A549 (cell line): ENCODE data around the gene CCDC137. TPM values are rescaled to one million over a fixed set of nuclear protein-coding genes. Genes with fewer than 3 reads are reported as not detected.

Source experiments
- ATAC-seq, 2 experiments: fragments of 200-7000 bp in 1 of 2; fragments of >200 bp in 1 of 2; cut with Nextera tagmentation in 1 of 2; cut with Tn5 transposase in 1 of 2; 3 replicates each; pipeline versions ENCODE4 v1.8.0 to v1.9.1; 2018 to 2020; ENCODE audit warnings: mild to moderate bottlenecking in 1 of 2, moderate library complexity in 1 of 2
- CTCF ChIA-PET: fragments of 300-600 bp; sonication (Branson Sonifier 250); formaldehyde crosslinking; extraction: SDS; loops from one replicate; lab custom pipeline; 2021; ENCODE audit warnings: antibody characterized with exemption, inconsistent platforms; lab: Yijun Ruan, JAX
- POLR2A ChIA-PET: fragments of 350-600 bp; formaldehyde crosslinking; extraction: SDS; loops from one replicate; lab custom pipeline; 2021; ENCODE audit warnings: antibody characterized with exemption, inconsistent platforms; lab: Yijun Ruan, JAX
- DNase-seq, 2 experiments: peaks; one replicate each; pipeline versions ENCODE4 v3.0.0 to v3.0.0-alpha.2; 2011 to 2016; ENCODE audit warnings: low read depth in 1 of 2, low spot score in 1 of 2
- FAIRE-seq: peaks from 2 replicates; lab custom pipeline; 2011; peaks lifted over from hg19 to GRCh38; lab: Jason Lieb, UNC
- H3K27ac ChIP-seq, 2 experiments: fragments of >200 bp; sonication (Bioruptor Twin); formaldehyde crosslinking; 3 replicates each; pipeline ENCODE4 v1.5.1; 2016 to 2017
- H3K4me1 ChIP-seq: fragments of >200 bp; sonication (Bioruptor Twin); formaldehyde crosslinking; 3 replicates; pipeline ENCODE4 v1.6.1; 2016
- H3K4me2 ChIP-seq: fragments of >200 bp; sonication (Bioruptor Twin); formaldehyde crosslinking; 3 replicates; pipeline ENCODE4 v1.6.1; 2016
- H3K4me3 ChIP-seq: fragments of >200 bp; sonication (Bioruptor Twin); formaldehyde crosslinking; 3 replicates; pipeline ENCODE4 v1.5.1; 2016
- H3K9me3 ChIP-seq: fragments of >200 bp; sonication (Bioruptor Twin); formaldehyde crosslinking; 3 replicates; pipeline ENCODE4 v1.6.1; 2016
- CEBPB ChIP-seq, 2 experiments: fragments of >200 bp in 1 of 2; sonication (Bioruptor Twin) in 1 of 2; formaldehyde crosslinking in 1 of 2; IDR thresholded peaks; 2 replicates each; pipeline ENCODE4 v1.6.1; 2012 to 2016
- CHD2 ChIP-seq: fragments of 150-350 bp; IDR thresholded peaks from 2 replicates; pipeline ENCODE4 v1.6.1; 2014; ENCODE audit warnings: low read length; ENCODE audit not compliant: partially characterized antibody
- EHMT2 ChIP-seq: fragments of 200-600 bp; sonication (generic); IDR thresholded peaks from 2 replicates; pipeline ENCODE4 v1.6.1; 2016; ENCODE audit warnings: antibody characterized with exemption, low read depth, mild to moderate bottlenecking, moderate library complexity
- ESRRA ChIP-seq: fragments of 150-350 bp; IDR thresholded peaks from 2 replicates; pipeline ENCODE4 v1.6.1; 2014; ENCODE audit warnings: mild to moderate bottlenecking, low read length, borderline replicate concordance
- FOSL2 ChIP-seq, 2 experiments: fragments of 450-650 bp in 1 of 2; fragments of >200 bp in 1 of 2; sonication (Bioruptor Twin) in 1 of 2; formaldehyde crosslinking; IDR thresholded peaks; 2 replicates each; pipeline versions ENCODE4 v1.5.0 to v1.6.1; 2016 to 2020; ENCODE audit warnings: mild to moderate bottlenecking in 1 of 2, moderate library complexity in 1 of 2
- HOXB5 ChIP-seq: fragments of 250-450 bp; sonication (Bioruptor Pico); IDR thresholded peaks from 2 replicates; pipeline ENCODE4 v1.5.0; 2020; ENCODE audit warnings: mild to moderate bottlenecking, moderate library complexity
- MAFK ChIP-seq: fragments of 450-650 bp; IDR thresholded peaks from 2 replicates; pipeline ENCODE4 v1.6.1; 2014; ENCODE audit not compliant: partially characterized antibody
- NPAS2 ChIP-seq: fragments of 250-450 bp; sonication (Bioruptor Pico); IDR thresholded peaks from 2 replicates; pipeline ENCODE4 v1.8.0; 2022; ENCODE audit warnings: mild to moderate bottlenecking, moderate library complexity, borderline replicate concordance
- NR3C1 ChIP-seq: fragments of >200 bp; sonication (Bioruptor Twin); formaldehyde crosslinking; IDR thresholded peaks from 3 replicates; pipeline ENCODE4 v1.6.1; 2017
- RFX5 ChIP-seq: fragments of 450-650 bp; IDR thresholded peaks from 2 replicates; pipeline ENCODE4 v1.7.1; 2014; ENCODE audit warnings: antibody characterized with exemption, mild to moderate bottlenecking, moderate library complexity
- SREBF2 ChIP-seq: fragments of 450-650 bp; IDR thresholded peaks from 2 replicates; pipeline ENCODE4 v1.6.1; 2014; ENCODE audit warnings: mild to moderate bottlenecking, moderate library complexity
- TP53 ChIP-seq: fragments of 250-450 bp; sonication (Bioruptor Pico); IDR thresholded peaks from 2 replicates; pipeline ENCODE4 v1.5.0; 2021; ENCODE audit warnings: mild to moderate bottlenecking, moderate library complexity
- ZFP36 ChIP-seq: fragments of 450-650 bp; IDR thresholded peaks from 2 replicates; pipeline ENCODE4 v1.6.1; 2014; ENCODE audit warnings: borderline replicate concordance; ENCODE audit not compliant: partially characterized antibody
- ZNF302 ChIP-seq: fragments of 250-450 bp; sonication (Bioruptor Pico); IDR thresholded peaks from 2 replicates; pipeline ENCODE4 v1.9.0; 2021; ENCODE audit warnings: inconsistent platforms, mild to moderate bottlenecking, moderate library complexity
- WGBS: methylation state at CpG from one replicate; pipeline ENCODE4 v1.1.6; 2017; ENCODE audit errors: missing lambda C conversion rate; 5-methylcytosine and 5-hydroxymethylcytosine counted together
- polyA plus RNA-seq, 4 experiments: library from polyadenylated mRNA; depleted of rRNA in 3 of 4; stranded (reverse); fragments of >200 nt; fragmentation: RNase III in 1 of 4; extraction: RNeasy Plus Mini Kit Qiagen cat#74134 plus additional on column Dnase treatment in 1 of 4; gene quantifications; 2 replicates in 3 of 4; 3 replicates in 1 of 4; pipeline ENCODE4 v1.2.3, GENCODE V29; 2011 to 2017
- TF ChIP-seq, protein P1 (sequence below): IDR thresholded peaks from 2 replicates; pipeline ENCODE4 v1.6.1; 2012
- TF ChIP-seq, protein P2 (sequence below): IDR thresholded peaks from 2 replicates; pipeline ENCODE4 v1.6.1; 2012
- TF ChIP-seq, protein P3 (sequence below): fragments of >200 bp; sonication (Bioruptor Twin); formaldehyde crosslinking; IDR thresholded peaks from 3 replicates; pipeline ENCODE4 v1.6.1; 2016
- TF ChIP-seq, protein P4 (sequence below): fragments of 200-600 bp; sonication (generic); IDR thresholded peaks from 2 replicates; pipeline ENCODE4 v1.6.1; 2016; ENCODE audit warnings: antibody characterized with exemption, mild to moderate bottlenecking, moderate library complexity
- TF ChIP-seq, protein P5 (sequence below): IDR thresholded peaks from 2 replicates; pipeline ENCODE4 v1.6.1; 2012; ENCODE audit warnings: low read depth, borderline replicate concordance

CCDC137 gene
- polyA plus RNA-seq, 2 of the 4 experiments (the other 2 are of a cell fraction), result 22.6 to 55.0 TPM

DNA sequence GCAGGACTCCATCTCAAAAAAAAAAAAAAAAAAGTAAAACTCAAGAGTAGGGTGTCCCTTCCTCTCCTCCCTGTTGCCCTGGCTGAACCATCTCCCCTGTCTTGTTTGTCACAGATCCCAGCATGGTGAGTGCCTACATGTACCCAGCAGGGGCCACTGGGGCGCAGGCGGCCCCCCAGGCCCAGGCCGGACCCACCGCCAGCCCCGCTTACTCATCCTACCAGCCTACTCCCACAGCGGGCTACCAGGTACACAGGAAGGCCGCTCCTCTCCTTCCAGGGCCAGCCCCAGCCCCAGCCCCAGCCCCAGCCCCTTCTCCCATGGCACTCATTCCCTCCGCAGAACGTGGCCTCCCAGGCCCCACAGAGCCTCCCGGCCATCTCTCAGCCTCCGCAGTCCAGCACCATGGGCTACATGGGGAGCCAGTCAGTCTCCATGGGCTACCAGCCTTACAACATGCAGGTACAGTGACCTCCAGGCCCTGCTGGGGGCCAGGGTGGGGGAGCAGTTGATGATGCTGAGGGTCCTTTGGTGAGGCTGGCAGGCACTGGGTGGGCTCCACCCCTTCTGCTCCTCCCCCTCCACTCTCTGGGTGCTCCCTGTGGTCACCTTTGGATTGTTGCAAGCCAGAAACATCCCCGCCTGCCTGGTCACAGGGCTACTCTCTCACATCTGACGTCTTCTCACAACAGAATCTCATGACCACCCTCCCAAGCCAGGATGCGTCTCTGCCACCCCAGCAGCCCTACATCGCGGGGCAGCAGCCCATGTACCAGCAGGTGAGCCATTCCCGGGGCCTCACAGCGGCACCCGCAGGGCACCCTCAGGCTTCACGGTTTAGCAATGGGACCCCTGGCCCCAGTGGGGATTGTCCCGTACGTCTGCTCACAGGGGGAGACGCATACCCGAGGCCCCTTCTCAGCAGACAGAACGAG, 34.1 kb downstream of the CCDC137 start (continued):
- TF ChIP-seq, protein P1, sequence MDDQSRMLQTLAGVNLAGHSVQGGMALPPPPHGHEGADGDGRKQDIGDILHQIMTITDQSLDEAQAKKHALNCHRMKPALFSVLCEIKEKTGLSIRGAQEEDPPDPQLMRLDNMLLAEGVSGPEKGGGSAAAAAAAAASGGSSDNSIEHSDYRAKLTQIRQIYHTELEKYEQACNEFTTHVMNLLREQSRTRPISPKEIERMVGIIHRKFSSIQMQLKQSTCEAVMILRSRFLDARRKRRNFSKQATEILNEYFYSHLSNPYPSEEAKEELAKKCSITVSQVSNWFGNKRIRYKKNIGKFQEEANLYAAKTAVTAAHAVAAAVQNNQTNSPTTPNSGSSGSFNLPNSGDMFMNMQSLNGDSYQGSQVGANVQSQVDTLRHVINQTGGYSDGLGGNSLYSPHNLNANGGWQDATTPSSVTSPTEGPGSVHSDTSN, result no peak
- TF ChIP-seq ESRRA (no peak), SREBF2 (no peak)
- TF ChIP-seq, protein P2, sequence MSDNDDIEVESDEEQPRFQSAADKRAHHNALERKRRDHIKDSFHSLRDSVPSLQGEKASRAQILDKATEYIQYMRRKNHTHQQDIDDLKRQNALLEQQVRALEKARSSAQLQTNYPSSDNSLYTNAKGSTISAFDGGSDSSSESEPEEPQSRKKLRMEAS, result no peak

DNA sequence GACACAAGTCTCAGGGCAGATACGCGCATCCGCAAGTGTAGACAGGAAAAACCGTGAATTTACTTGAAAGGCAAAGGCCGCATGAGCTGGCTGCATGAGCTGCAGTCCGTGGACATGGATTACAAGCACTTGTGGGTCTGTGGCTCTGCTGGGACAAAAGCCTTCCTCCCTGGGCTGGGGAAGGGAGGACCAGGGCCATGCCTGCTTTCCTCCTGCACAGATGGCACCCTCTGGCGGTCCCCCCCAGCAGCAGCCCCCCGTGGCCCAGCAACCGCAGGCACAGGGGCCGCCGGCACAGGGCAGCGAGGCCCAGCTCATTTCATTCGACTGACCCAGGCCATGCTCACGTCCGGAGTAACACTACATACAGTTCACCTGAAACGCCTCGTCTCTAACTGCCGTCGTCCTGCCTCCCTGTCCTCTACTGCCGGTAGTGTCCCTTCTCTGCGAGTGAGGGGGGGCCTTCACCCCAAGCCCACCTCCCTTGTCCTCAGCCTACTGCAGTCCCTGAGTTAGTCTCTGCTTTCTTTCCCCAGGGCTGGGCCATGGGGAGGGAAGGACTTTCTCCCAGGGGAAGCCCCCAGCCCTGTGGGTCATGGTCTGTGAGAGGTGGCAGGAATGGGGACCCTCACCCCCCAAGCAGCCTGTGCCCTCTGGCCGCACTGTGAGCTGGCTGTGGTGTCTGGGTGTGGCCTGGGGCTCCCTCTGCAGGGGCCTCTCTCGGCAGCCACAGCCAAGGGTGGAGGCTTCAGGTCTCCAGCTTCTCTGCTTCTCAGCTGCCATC, 34.9 kb downstream of the CCDC137 start:
- no peaks in the 10 kb centered on the region for H3K9me3 ChIP-seq
- no peak for FAIRE-seq
- peak overlapping the region; percentile 90 for H3K4me2 ChIP-seq
- peaks cover 22% of the 10 kb centered on the region for H3K4me1 ChIP-seq
- ChIA-PET POLR2A (interaction anchor here (2.0 to 3.7 kb wide), 4 partner anchors 9 to 17 kb away, joined by 5 to 42 read pairs (median 26); partner anchors contain the start of genes ARL16, HGS and SLC25A10), CTCF (interaction anchor here (1.0 to 2.9 kb wide), 11 partner anchors 10 to 158 kb away, joined by 3 to 19 read pairs (median 4); partner anchors contain the start of genes ARL16 and HGS)
- DNase-seq, result no peak
- TF ChIP-seq ESRRA (no peak), SREBF2 (no peak)
- TF ChIP-seq, protein P3, sequence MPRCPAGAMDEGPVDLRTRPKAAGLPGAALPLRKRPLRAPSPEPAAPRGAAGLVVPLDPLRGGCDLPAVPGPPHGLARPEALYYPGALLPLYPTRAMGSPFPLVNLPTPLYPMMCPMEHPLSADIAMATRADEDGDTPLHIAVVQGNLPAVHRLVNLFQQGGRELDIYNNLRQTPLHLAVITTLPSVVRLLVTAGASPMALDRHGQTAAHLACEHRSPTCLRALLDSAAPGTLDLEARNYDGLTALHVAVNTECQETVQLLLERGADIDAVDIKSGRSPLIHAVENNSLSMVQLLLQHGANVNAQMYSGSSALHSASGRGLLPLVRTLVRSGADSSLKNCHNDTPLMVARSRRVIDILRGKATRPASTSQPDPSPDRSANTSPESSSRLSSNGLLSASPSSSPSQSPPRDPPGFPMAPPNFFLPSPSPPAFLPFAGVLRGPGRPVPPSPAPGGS, result no peak
- TF ChIP-seq, protein P4, sequence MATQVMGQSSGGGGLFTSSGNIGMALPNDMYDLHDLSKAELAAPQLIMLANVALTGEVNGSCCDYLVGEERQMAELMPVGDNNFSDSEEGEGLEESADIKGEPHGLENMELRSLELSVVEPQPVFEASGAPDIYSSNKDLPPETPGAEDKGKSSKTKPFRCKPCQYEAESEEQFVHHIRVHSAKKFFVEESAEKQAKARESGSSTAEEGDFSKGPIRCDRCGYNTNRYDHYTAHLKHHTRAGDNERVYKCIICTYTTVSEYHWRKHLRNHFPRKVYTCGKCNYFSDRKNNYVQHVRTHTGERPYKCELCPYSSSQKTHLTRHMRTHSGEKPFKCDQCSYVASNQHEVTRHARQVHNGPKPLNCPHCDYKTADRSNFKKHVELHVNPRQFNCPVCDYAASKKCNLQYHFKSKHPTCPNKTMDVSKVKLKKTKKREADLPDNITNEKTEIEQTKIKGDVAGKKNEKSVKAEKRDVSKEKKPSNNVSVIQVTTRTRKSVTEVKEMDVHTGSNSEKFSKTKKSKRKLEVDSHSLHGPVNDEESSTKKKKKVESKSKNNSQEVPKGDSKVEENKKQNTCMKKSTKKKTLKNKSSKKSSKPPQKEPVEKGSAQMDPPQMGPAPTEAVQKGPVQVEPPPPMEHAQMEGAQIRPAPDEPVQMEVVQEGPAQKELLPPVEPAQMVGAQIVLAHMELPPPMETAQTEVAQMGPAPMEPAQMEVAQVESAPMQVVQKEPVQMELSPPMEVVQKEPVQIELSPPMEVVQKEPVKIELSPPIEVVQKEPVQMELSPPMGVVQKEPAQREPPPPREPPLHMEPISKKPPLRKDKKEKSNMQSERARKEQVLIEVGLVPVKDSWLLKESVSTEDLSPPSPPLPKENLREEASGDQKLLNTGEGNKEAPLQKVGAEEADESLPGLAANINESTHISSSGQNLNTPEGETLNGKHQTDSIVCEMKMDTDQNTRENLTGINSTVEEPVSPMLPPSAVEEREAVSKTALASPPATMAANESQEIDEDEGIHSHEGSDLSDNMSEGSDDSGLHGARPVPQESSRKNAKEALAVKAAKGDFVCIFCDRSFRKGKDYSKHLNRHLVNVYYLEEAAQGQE, result no peak
- WGBS, result 73% methylated on average over 22 of the region's 23 CpGs
- H3K4me3 ChIP-seq, result peak overlapping the region; percentile 90
- H3K27ac ChIP-seq, result peak overlapping the region in 1 of 2 experiments; percentile 97; a peak in 3 of 6 replicates
- peak; percentile 38 to 51; a peak in 4 of 6 replicates for ATAC-seq

DNA sequence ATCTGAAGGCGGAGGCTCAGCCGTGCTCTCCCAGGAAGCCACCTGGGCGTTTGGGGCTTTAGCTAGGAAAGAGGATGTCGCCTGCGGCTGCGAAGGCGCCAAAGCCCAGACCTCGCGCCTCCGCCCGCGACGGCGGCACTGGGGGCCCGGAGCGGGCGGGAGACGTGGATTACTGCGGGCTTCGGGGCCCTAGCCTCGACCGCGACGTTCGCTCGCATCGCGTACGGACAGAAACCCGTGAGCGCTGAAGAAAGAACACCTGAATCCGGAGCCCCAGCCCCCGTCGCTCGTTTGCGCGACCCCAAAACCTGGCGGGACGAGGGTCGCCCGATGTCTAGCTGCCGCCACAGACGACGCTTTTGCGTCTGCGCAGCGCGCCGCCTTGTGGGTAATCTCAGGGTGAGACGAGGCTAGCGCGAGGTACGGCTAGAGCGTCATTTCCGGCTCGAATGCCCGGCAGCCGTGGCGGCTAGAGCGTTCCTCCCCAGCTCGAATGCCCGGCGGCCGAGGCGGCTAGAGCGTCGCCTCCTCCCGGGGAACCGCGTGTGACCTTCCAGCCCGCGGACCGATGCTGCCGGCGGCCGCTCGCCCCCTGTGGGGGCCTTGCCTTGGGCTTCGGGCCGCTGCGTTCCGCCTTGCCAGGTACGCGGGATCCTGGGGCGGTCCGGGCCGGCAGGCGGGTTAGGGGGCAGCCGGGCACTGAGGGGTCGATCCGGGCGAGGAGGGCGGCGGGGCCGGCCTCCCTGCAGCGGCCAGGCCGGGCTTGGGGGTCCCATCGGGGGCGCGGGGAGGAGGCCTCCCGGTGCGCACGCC, 36.6 kb downstream of the CCDC137 start, which contains the start of gene MRPL12:
Gene MRPL12 (plus strand): TSS at position 434 of the 813 bp plus-strand sequence. CDS start 135 bp downstream, at position 569.
- ATAC-seq (peak; percentile 83 to 90), FAIRE-seq (peak; percentile 68), DNase-seq (peak; percentile 96)
- under 1% methylated on average over 60 of the region's 102 CpGs for WGBS
- ChIA-PET POLR2A (interaction anchor here (0.6 to 3.7 kb wide), 14 partner anchors 9 to 151 kb away, joined by 3 to 42 read pairs (median 3); partner anchors contain the start of genes ARL16, FAAP100, HGS and MCRIP1), CTCF (interaction anchor here (0.7 to 2.9 kb wide), 15 partner anchors 8 to 157 kb away, joined by 3 to 19 read pairs (median 4); partner anchors contain the start of genes ARL16 and HGS)
- peak within 1 kb of the TSS; percentile 90 for H3K4me2 ChIP-seq
- H3K4me3 ChIP-seq, result peak within 1 kb of the TSS; percentile 90
- peak within 1 kb of the TSS; percentile 97 to 98 for H3K27ac ChIP-seq
- H3K4me1 ChIP-seq, result peaks cover 22% of the 10 kb centered on the region
- no peaks in the 10 kb centered on the region for H3K9me3 ChIP-seq
- TF ChIP-seq TP53 (CRISPR knock-in tag) (no peak), MAFK (no peak), SREBF2 (no peak), NR3C1 (no peak), ZNF302 (no peak), ZFP36 (no peak), HOXB5 (CRISPR knock-in tag) (no peak), RFX5 (no peak), NPAS2 (no peak), CEBPB (IDR thresholded peaks at IDR 0.05) (no peak), FOSL2 (IDR thresholded peaks at IDR 0.05) (no peak), FOSL2 (CRISPR knock-in tag; IDR thresholded peaks at IDR 0.05) (no peak; the same call in 1 of the 2 replicates), CHD2 (peak; percentile 83), EHMT2 (no peak)
- TF ChIP-seq, protein P2, result peak; percentile 99
- TF ChIP-seq, protein P5, sequence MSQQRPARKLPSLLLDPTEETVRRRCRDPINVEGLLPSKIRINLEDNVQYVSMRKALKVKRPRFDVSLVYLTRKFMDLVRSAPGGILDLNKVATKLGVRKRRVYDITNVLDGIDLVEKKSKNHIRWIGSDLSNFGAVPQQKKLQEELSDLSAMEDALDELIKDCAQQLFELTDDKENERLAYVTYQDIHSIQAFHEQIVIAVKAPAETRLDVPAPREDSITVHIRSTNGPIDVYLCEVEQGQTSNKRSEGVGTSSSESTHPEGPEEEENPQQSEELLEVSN, result peak; percentile 81; the same call in 1 of the 2 replicates
